ENCODE measurements around the gene TAGAP.

The TAGAP gene

GRCh38 chr6:159044899-159045727 lies at the start of gene TAGAP:
TAGAP (minus strand) TSS chr6:159044991; CDS start chr6:159044146, 845 bp downstream.
- no peak for DNase-seq (ENCODE audit: low read depth, low spot score)

GRCh38 chr6:159093609-159094443 lies 49.0 kb upstream of the TAGAP start:
- DNase-seq (ENCODE audit: low read depth, low spot score): no peak

GRCh38 chr6:159092631-159093030 lies 47.8 kb upstream of the TAGAP start:
- no peak for DNase-seq (ENCODE audit: low read depth, low spot score)

GRCh38 chr6:159090530-159091480 lies 46.0 kb upstream of the TAGAP start:
- no peak for DNase-seq (ENCODE audit: low read depth, low spot score)

- no peak for DNase-seq (ENCODE audit: low read depth, low spot score)
Observed at GRCh38 chr6:159089909-159090308, 45.1 kb upstream of the TAGAP start.

GRCh38 chr6:159089443-159089842 lies 44.7 kb upstream of the TAGAP start:
- no peak for DNase-seq (ENCODE audit: low read depth, low spot score)

GRCh38 chr6:159086033-159086618 lies 41.3 kb upstream of the TAGAP start:
- no peak for DNase-seq (ENCODE audit: low read depth, low spot score)

GRCh38 chr6:159085396-159085895 lies 40.7 kb upstream of the TAGAP start:
- DNase-seq (ENCODE audit: low read depth, low spot score): no peak

- no peak for DNase-seq (ENCODE audit: low read depth, low spot score)
Observed at GRCh38 chr6:159084493-159085091, 39.8 kb upstream of the TAGAP start.

GRCh38 chr6:159083146-159083545 lies 38.4 kb upstream of the TAGAP start:
- no peak for DNase-seq (ENCODE audit: low read depth, low spot score)

- DNase-seq (ENCODE audit: low read depth, low spot score): no peak
Observed at GRCh38 chr6:159082039-159082815, 37.4 kb upstream of the TAGAP start.

- DNase-seq (ENCODE audit: low read depth, low spot score): no peak
Observed at GRCh38 chr6:159080217-159080976, 35.6 kb upstream of the TAGAP start.

GRCh38 chr6:159079367-159079766 lies 34.6 kb upstream of the TAGAP start:
- DNase-seq (ENCODE audit: low read depth, low spot score): no peak

GRCh38 chr6:159077123-159077522 lies 32.3 kb upstream of the TAGAP start:
- no peak for DNase-seq (ENCODE audit: low read depth, low spot score)

GRCh38 chr6:159075506-159076228 lies 30.9 kb upstream of the TAGAP start:
- DNase-seq (ENCODE audit: low read depth, low spot score): no peak

- DNase-seq (ENCODE audit: low read depth, low spot score): no peak
Observed at GRCh38 chr6:159074876-159075275, 30.1 kb upstream of the TAGAP start.

GRCh38 chr6:159074120-159074684 lies 29.4 kb upstream of the TAGAP start:
- DNase-seq (ENCODE audit: low read depth, low spot score): peak; percentile 64
